Left cardiac atrium (tissue), 4 donors: ENCODE results near the gene TNFRSF6B. TPM values are rescaled to one million over a fixed set of nuclear protein-coding genes. Genes with fewer than 3 reads are reported as not detected.
"Not testable (repeated sequence)": the region's sequence is repeated elsewhere in the genome, so short reads cannot be mapped to it uniquely, and the experiment has no call there.

Experiments
- ATAC-seq, 2 donors: fragments of 200-7000 bp; cut with Tn5 transposase; one replicate each; pipeline ENCODE4 v1.9.1; 2020; ENCODE audit warnings: mild to moderate bottlenecking in 2 of 2, moderate library complexity in 2 of 2
- DNase-seq: peaks from one replicate; pipeline ENCODE4 v3.0.0-alpha.2; 2020
- intact Hi-C, 2 donors: fragments of 100-400 bp; cut with DNase I; formaldehyde crosslinking; loops; one replicate each; pipeline versions ENCODE4 v1.14.1 to v1.15.1; 2022 to 2023
- total RNA-seq, 2 donors: library from RNA; stranded (reverse); fragmentation: NEBNext Ultra II Directional; extraction: Animal tissue kit (Norgen Biotek cat#: 25700); gene quantifications; one replicate each; pipeline ENCODE4 v1.2.1, GENCODE V29; 2021
- donor health status: DM: no; HTN: yes; CAD: no.
- donor health status: DM: no; HTN: yes; CAD: no; lungs with severe emphysema.
- donor health status: DM: yes; HTN: yes; CAD: no.
- donor health status: Dilated cardiomyopathy.

TNFRSF6B gene
- total RNA-seq, 2 donors from 2014 or later = 1.4 to 10.1 TPM

DNA sequence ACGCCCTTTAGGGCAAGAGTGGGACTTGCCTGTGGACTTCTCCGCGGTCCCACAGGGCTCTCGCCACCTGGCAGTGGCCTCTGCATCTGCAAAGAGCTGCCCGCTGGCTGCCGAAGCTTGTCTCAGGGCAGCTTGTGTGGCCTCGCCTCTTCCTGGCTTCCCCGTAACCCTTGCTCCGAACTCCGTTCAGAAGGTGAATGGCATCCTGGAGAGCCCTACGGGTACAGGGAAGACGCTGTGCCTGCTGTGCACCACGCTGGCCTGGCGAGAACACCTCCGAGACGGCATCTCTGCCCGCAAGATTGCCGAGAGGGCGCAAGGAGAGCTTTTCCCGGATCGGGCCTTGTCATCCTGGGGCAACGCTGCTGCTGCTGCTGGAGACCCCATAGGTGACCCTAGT lies 35.3 kb upstream of the TNFRSF6B start:
- intact Hi-C loops = no loop called here
- DNase-seq = no peak
- ATAC-seq = no peak

DNA sequence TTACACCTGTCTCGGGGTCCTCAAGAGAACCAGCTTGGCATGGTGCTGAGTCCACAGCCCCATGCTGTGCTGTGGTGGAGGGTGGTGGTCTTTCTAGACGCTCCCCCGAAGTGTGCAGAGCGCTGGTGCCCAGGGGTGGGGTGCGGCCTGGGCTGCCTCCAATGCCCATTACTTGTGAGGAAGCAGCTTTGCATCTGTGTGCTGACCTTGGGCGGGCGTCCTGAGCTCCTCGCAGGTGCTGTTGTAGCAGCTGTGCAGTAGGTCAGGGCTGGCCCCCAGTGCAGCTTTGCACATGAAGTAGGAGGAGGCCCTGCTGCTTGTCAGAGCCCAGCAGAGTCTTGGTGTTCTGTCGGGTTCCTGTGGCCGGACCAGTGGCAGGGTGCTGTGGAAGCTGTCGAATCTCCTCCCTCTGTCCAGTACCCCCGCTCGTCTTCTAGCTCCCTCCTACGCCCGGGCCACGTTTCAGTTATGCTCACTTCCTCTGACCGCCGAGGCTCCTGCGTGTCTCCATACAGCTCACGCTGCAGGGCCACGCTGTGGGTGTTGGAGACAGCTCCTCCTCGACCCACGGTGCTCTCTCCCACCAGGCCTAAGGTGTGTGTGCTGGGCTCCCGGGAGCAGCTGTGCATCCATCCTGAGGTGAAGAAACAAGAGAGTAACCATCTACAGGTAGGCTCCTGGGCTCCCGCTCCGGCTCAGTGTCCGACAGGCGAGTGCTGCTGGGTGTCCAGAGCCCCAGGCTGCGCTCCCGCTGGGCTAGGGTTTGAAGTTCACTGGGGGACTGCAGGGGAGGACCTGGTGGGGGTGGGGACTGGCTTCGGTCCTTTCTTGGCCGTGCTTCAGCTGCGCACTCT lies 34.3 kb upstream of the TNFRSF6B start:
- intact Hi-C loops = no loop called here
- no peak for DNase-seq

DNA sequence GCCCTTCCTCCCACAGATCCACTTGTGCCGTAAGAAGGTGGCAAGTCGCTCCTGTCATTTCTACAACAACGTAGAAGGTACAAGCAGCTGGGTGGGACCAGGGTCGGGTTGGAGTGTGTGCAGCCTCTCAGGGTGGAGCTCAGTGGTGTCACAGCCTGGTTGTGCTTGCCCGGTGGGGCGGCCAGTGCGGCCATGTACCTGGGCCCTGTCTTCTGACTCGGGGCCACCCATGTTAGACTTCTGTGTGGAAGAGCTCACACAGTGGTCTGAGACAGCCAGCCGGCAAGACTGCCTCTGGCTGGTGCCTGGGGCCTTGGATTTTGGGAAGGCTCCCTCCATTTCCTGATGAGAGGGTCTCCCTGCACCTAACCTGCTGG lies 33.7 kb upstream of the TNFRSF6B start:
- ATAC-seq (no peak), DNase-seq (no peak)
- intact Hi-C loops = no loop called here

More for the DNA sequence above, 34.3 kb upstream of the TNFRSF6B start:
- ATAC-seq = no peak

DNA sequence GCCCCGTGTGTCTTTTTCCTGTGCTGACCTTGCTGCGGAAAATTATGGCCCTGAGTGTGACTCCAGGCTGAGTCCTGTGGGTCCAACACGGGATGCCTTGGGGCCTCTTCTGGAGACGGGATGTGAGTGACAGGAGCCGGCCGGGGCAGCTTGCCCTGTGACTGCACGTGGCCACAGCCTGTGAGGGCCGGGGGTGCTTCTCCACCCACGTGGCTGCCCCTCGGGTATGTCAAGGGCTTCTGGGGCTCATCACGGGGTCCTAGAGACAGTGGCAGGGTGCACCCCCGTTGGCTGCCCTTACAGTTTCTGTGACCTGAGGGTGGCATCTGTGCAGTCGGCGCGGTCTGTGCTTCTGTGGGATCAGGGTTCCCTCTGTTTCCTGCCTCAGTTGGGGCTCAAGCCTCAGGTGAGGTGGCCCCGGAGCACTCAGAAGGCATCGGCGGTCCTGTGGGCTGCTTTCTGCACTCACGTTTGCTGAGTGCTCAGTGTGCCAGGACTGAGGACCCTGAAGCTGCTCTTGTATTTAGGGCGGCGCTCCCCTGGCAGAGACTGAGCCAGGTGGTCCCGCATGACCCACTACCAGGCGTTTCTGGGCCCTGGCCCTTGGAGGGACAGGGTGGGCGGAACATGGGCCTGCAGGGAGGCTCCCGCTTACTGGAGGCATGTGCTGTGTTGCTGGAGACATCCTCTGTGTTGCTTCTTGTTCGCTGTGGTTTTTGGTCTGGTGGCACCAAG lies 33.0 kb upstream of the TNFRSF6B start:
- ATAC-seq (no peak), DNase-seq (no peak)
- intact Hi-C loops = no loop called here

DNA sequence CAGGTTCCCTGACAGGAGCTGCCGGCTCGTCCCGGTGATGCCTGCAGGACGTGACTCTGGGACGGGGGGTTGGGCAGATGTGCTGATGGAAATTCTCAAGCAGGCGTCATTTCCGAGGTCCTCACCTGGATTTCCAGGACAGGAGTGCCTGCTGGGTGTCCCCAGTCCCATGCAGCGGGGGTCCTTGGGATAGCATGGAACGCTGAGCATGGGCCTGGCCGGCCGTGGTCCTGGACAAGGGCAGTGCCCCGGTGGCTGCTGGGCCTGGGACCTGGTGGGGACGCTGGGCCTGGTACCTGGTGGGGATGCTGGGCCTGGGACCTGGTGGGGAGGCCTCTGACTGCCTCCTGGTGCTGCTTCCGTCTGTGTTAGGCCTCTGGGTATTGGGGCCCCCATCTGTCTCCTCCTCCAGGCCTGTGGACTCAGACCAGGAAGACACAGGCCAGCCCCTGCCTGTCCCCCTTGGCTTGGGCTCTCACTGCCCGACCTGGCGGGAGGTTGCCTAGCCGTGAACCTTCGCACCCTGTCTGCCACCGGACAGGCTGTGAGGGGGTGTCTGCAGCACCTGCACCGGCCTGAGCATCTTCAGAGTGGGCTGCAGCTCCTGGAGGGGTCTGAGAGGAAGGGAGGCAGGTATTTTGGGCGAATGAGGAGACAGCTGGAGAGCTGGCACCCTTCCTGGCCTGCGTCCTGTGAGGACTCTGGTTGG lies 32.2 kb upstream of the TNFRSF6B start:
- no peak for ATAC-seq
- no peak for DNase-seq
- intact Hi-C loops = no loop called here

DNA sequence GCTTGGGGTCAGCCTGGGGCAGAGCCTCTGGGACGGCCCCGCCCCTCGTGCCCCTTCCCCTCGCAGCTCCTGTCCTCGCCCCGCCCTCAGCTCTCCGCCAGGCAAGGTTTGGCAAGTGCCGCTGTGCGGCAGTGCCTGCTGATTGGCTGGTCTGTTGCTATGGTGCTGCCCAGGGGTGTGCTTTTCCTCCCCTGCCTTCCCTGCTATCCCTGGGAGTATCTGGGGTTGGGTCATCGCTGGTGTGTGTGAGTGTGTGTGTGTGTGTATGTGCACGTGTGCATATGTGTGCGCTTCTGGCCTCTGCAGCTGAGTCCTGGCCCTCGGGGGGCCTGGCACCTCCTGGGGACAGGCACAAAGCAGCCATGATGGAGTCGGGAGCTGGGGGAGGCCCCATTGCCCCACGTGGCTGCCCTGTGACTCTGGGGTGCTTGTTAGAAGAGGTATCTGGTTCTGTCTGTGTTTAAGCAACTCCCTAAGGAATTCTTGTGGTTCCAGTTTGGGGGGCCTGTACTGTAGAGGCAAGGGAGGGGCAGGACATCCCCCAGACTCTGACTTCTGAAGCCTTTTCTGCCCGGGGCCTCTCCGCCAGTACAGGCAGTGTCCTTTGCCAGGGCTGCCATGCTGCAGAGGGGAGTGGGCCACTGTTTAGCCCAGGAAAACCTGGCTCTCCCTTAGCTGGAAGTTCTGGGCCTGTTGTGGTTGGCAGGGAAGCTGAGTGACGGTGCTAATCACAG lies 31.4 kb upstream of the TNFRSF6B start:
- intact Hi-C loops = no loop called here
- DNase-seq = no peak
- ATAC-seq = peak; percentile 19 to 76

DNA sequence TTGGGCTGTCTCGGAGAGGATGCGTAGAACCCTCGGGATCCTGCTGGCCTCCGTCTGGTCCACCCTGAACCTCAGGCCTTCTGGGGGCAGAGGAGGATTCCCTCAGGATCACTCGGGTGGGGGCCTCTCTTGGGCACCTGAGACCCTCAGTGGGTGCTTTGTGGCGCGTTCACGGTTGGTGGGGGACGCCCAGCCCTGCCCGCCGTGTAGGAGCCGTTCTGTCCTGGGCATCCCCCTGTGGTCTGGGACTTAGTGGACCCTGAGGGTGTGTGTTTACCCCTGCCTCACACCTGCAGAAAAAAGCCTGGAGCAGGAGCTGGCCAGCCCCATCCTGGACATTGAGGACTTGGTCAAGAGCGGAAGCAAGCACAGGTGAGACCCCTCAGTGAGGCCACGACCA lies 30.7 kb upstream of the TNFRSF6B start:
- intact Hi-C loops = no loop called here
- no peak for DNase-seq
- no peak for ATAC-seq

DNA sequence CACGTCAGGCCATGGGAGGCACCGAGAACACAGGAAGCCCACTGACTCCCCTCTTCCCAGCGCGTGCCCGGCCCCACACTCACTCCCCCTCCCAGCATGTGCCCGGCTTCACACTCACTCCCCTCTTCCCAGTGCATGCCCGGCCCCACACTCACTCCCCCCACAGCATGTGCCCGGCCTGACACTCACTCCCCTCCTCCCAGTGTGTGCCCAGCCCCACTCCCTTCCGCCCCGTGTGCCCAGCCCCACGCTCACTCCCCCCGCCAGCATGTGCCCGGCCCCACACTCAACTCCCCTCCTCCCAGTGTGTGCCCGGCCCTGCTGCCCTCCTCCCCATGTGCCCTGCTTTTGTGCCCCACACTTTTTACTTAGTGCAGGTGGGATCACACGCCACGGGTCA lies 28.6 kb upstream of the TNFRSF6B start:
- intact Hi-C loops = no loop called here
- ATAC-seq = no peak
- no peak for DNase-seq

DNA sequence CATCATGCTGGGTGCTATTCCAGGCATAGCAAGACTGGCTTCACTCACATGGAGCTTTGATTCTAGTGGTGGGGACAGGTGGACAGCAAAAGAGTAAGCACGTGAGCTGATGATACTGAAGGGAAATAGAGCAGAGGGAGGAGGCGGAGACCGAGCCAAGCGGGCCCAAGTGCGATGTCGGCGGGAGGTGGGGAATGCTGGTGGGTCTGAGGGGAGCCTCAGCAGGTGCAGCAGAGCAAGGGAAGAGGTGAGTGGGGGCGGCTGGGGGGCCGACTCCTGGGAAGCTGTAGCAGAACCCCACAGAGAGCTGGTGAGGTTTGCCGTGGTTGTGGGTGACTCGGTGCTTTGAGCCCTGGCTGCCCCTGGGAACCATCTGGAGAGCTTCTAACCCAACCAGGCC lies 28.1 kb upstream of the TNFRSF6B start:
- ATAC-seq (no peak), DNase-seq (no peak)
- intact Hi-C loops = no loop called here

DNA sequence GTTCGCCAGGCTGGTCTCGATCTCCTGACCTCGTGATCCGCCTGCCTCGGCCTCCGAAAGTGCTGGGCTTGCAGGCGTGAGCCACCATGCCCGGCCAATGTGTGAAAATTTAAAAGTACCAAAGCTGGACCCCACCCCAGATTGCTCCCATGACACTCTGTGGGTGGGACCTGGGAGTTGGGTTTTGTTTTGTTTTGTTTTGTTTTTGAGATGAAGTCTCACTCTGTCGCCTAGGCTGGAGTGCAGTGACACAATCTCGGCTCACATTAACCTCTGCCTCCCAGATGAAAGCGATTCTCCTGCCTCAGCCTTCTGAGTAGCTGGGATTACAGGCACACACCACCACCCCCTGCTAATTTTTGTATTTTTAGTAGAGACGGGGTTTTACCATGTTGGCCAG lies 24.8 kb upstream of the TNFRSF6B start:
- intact Hi-C loops, DNase-seq, ATAC-seq: not testable (repeated sequence)

DNA sequence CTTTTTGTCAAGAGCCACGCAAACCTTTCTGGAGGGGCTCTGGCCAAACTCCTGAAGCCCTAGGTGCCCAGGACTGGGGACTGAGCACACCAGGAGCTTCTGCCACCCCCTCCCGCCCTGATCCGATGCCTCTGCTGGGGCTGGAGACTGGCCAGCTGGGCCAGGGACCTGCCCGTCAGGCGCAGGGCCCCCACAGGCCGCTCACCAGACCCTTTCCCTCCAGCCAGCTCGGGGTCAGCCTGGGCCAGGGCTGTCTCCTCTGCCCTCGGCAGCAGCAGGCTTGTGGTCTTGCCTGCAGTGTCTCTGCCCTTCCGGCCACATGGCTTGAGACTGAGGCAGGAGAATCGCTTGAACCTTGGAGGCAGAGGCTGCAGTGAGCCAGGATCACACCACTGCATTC lies 23.8 kb upstream of the TNFRSF6B start:
- ATAC-seq (no peak), DNase-seq (no peak)
- intact Hi-C loops = no loop called here

DNA sequence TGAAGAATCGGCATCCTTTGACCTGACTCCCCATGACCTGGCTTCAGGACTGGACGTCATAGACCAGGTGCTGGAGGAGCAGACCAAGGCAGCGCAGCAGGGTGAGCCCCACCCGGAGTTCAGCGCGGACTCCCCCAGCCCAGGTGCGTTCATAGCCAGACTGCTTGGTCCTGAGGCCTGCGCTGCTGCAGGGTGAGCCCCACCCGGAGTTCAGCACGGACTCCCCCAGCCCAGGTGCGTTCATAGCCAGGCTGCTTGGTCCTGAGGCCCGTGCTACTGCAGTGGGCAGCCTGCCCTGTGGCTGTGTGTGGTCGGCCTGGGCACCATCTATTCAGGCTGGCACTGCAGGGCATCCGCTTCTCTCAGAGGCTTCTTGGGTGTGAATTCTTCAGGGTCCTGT lies 22.5 kb upstream of the TNFRSF6B start:
- ATAC-seq = no peak
- intact Hi-C loops = no loop called here

DNA sequence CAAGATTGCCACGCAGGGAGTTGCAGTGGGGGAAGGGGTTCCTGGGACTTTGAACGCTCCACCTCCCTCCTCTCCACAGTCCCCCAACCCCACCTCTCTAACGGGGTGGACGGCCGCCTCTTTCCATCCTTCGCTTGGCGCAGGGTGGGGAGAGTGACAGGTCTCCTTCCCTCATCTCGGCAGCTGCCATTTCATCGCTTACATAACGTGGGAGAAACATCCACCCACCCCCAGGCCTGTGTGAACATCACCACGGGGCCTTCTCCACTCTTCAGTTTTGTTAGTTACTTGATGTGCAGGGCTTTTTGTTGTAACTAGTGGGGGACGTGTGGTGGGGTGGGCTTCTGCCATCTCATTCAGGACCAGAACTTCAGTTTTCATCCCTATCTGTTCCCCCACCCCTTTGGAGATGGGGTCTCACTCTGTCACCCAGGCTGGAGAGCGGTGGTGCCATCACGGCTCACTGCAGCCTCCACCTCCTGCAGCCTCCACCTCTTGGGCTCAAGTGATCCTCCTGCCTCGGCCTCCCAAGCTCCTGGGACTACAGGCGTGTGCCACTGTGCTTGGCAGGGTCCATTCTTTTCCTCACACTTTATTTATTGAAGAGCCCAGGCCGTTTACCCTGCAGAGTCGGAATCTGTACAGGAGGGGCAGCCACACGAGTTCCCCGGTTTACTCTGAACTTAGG lies 20.6 kb upstream of the TNFRSF6B start:
- ATAC-seq (no peak), DNase-seq (no peak)
- intact Hi-C loops = no loop called here

More for the DNA sequence above, 22.5 kb upstream of the TNFRSF6B start:
- no peak for DNase-seq

DNA sequence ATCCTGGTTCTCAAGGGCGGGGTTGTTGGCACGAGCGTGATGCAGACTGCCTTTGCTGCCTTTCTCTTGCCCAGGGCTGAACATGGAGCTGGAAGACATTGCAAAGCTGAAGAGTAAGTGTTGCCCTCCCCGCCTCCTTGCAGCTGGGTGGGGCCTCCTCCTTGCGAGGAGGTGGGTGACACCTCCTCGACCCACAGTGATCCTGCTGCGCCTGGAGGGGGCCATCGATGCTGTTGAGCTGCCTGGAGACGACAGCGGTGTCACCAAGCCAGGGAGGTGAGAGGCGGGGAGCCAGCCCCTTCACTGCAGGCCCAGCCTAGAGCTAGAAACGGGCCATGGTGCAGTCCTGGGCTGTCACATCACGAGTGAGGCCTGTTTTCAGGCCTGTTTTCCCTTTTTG lies 18.4 kb upstream of the TNFRSF6B start:
- no peak for ATAC-seq
- intact Hi-C loops = no loop called here
- no peak for DNase-seq

DNA sequence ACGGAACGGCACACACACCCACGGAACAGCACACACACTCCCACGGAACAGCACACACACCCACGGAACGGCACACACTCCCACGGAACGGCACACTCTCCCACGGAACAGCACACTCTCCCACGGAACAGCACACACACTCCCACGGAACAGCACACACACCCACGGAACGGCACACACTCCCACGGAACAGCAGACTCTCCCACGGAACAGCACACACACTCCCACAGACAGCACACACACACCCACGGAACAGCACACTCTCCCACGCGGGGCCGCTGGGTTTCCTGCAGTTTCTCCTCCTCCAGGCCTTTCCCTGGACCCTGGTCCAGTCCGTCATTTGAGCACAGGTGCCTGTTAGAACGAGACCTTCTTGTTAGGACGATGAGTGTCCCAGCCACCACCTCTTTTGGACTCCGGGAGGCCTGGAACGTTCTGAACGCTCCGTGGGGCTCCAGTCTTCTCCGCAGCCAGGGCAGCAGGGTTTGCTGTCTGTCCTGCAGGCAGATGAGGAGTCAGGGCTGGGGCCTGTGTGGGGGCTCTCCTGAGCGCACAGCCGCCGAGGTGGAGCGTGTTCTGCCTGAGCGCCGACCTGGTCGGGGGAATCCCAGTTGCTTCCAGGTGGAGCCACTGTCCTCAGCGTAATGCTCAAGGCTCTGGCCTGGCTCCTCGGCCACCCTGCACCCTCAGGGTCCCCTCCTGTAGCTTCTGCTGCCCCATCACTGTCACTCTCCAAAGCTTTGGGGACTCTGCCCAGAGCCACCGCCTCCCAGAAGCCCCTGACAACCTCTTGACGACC lies 17.6 kb upstream of the TNFRSF6B start:
- ATAC-seq (no peak), DNase-seq (no peak)
- intact Hi-C loops = no loop called here

DNA sequence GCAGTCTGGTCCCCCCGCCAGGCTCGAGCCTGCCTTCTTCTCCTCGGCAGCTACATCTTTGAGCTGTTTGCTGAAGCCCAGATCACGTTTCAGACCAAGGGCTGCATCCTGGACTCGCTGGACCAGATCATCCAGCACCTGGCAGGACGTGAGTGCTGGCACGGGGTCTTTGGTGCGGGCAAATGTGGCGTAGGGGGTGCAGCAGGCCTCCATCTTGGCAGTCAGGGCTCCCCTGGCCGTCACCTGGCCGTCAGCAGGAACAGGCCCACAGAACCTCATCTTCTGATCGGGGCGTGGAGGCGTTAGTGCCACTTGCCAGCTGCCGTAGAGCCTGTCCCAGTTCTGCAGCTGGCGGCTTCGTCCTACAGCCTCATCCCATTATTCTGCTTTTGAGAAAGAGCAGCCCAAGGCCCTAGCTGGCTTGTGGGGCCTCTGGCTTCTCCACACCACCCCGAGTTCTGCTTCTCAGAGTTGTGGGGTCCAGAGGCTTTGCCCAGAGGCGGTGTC lies 16.6 kb upstream of the TNFRSF6B start:
- intact Hi-C loops = no loop called here
- no peak for DNase-seq
- ATAC-seq = no peak

DNA sequence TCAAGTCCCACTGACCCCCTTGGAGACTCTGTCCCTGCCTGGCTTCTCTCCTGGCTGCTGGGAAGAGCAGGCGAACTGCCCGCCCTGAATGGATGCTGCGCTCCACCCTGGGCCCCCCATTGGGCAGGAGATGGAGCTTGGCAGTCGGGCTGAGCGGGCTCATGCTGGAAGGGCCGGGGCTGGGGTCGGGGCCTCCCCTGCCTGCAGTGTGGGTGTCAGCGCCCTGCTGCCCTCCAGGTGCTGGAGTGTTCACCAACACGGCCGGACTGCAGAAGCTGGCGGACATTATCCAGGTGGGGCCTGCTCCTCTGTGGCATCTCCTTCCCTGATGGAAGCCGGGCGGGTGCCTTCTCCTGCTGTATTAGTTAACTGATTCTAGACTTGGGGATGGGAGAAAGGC lies 16.0 kb upstream of the TNFRSF6B start:
- no peak for ATAC-seq
- DNase-seq = no peak
- intact Hi-C loops = no loop called here
